22Rv1 (cell line): ENCODE results near the gene FAM222A.

ENCODE experiments used
- CTCF ChIP-seq: fragments of 450-650 bp; IDR thresholded peaks from 2 replicates; pipeline ENCODE4 v1.5.1; 2017; ENCODE audit warnings: mild to moderate bottlenecking
- ZFX ChIP-seq: fragments of 450-650 bp; IDR thresholded peaks from 2 replicates; pipeline ENCODE4 v1.6.1; 2017; ENCODE audit warnings: antibody characterized with exemption, borderline replicate concordance

- TF ChIP-seq ZFX (no peak), CTCF (no peak)
Measured at GRCh38 chr12:109798691-109799090, 85.1 kb downstream of the FAM222A start.
